Endothelial cell of umbilical vein (primary cell): Measurements from ENCODE around the gene RBMS3. TPM values are rescaled to one million over a fixed set of nuclear protein-coding genes. Genes with fewer than 3 reads are reported as not detected.

Experiments used
- BruUV-seq: library from RNA; stranded (reverse); fragments of 400-500 nt; replicated peaks from 2 replicates; lab custom pipeline; 2021; lab: Mats Ljungman, UMichigan
- CTCF ChIA-PET: fragments of 300-600, 350-600 bp; sonication (Branson Sonifier 250); formaldehyde crosslinking; loops from one replicate; lab custom pipeline; 2021; ENCODE audit warnings: antibody characterized with exemption, inconsistent platforms; lab: Charles Lee
- POLR2A ChIA-PET: fragments of 300-600, 350-600 bp; sonication (Branson Sonifier 250); formaldehyde crosslinking; loops from one replicate; lab custom pipeline; 2021; ENCODE audit warnings: antibody characterized with exemption, inconsistent platforms; lab: Charles Lee
- DNase-seq: peaks from one replicate; pipeline ENCODE4 v3.0.0-alpha.2; 2011; ENCODE audit warnings: low read depth, low spot score
- FAIRE-seq: peaks from 2 replicates; lab custom pipeline; 2011; peaks lifted over from hg19 to GRCh38; lab: Jason Lieb, UNC
- H2AFZ ChIP-seq: 2 replicates; pipeline ENCODE4 v1.6.0; 2012; ENCODE audit warnings: low read depth, low read length, control low read depth, inconsistent platforms
- H3K27ac ChIP-seq: 2 replicates; pipeline ENCODE4 v1.5.1; 2011; ENCODE audit warnings: low read depth, mild to moderate bottlenecking, control low read depth, low read length, moderate library complexity; ENCODE audit not compliant: insufficient read depth
- H3K27me3 ChIP-seq, 2 experiments: 2 replicates each; pipeline versions ENCODE4 v1.6.0 to v1.6.1; 2011; ENCODE audit warnings: low read length in 2 of 2, mixed read lengths in 1 of 2; ENCODE audit not compliant: control insufficient read depth in 2 of 2, insufficient read depth in 2 of 2
- H3K36me3 ChIP-seq, 2 experiments: 2 replicates in 1 of 2; 3 replicates in 1 of 2; pipeline ENCODE4 v1.5.1; 2011; ENCODE audit warnings: low read length in 2 of 2, mild to moderate bottlenecking in 1 of 2, moderate library complexity in 1 of 2; ENCODE audit not compliant: control insufficient read depth in 2 of 2, insufficient read depth in 2 of 2; ENCODE audit errors: extremely low read depth in 1 of 2
- H3K4me1 ChIP-seq: 3 replicates; pipeline ENCODE4 v1.5.1; 2011; ENCODE audit warnings: mild to moderate bottlenecking, low read length; ENCODE audit not compliant: control insufficient read depth, insufficient read depth; ENCODE audit errors: extremely low read depth
- H3K4me2 ChIP-seq: 2 replicates; pipeline ENCODE4 v1.6.1; 2011; ENCODE audit warnings: low read length, control low read depth, mixed read lengths; ENCODE audit not compliant: insufficient read depth
- H3K4me3 ChIP-seq, 3 experiments: fragments of 200-600 bp in 1 of 3; sonication (generic), shearing (Covaris generic) in 1 of 3; replicated peaks in 1 of 3; 2 replicates each; pipeline ENCODE4 v1.5.1; 2011 to 2016; ENCODE audit warnings: control low read depth in 3 of 3, low read length in 3 of 3, mild to moderate bottlenecking in 2 of 3, inconsistent platforms in 1 of 3, low read depth in 1 of 3, moderate library complexity in 1 of 3; ENCODE audit not compliant: insufficient read depth in 1 of 3
- H3K79me2 ChIP-seq: 2 replicates; pipeline ENCODE4 v1.6.0; 2012; ENCODE audit warnings: low read length, inconsistent platforms; ENCODE audit not compliant: control insufficient read depth, insufficient read depth
- H3K9ac ChIP-seq: replicated peaks from 2 replicates; pipeline ENCODE3; 2011; ENCODE audit warnings: low read length, control low read depth; ENCODE audit not compliant: insufficient read depth; ENCODE audit errors: extremely low read depth
- H3K9me1 ChIP-seq: replicated peaks from 3 replicates; pipeline ENCODE4 v1.6.0; 2011; ENCODE audit warnings: mild to moderate bottlenecking, low read length; ENCODE audit not compliant: control insufficient read depth, insufficient read depth; ENCODE audit errors: extremely low read depth
- H3K9me3 ChIP-seq: replicated peaks from 2 replicates; pipeline ENCODE4 v1.5.1; 2012; ENCODE audit warnings: low read length, inconsistent platforms; ENCODE audit not compliant: control insufficient read depth, insufficient read depth
- H4K20me1 ChIP-seq: replicated peaks from 2 replicates; pipeline ENCODE3; 2011; ENCODE audit warnings: mild to moderate bottlenecking, low read length; ENCODE audit not compliant: control insufficient read depth, insufficient read depth; ENCODE audit errors: extremely low read depth
- EZH2 ChIP-seq: IDR thresholded peaks from 2 replicates; pipeline ENCODE4 v1.6.1; 2012; ENCODE audit warnings: borderline replicate concordance, low read depth, mild to moderate bottlenecking, moderate library complexity, low read length, inconsistent platforms; ENCODE audit not compliant: severe bottlenecking
- FOS ChIP-seq: IDR thresholded peaks from 2 replicates; pipeline ENCODE4 v1.6.1; 2011; ENCODE audit warnings: mild to moderate bottlenecking, low read length, moderate library complexity, borderline replicate concordance; ENCODE audit not compliant: insufficient read depth
- GATA2 ChIP-seq: IDR thresholded peaks from 2 replicates; pipeline ENCODE4 v1.7.0; 2011; ENCODE audit warnings: low read depth, mild to moderate bottlenecking, moderate library complexity, mixed read lengths, low read length; ENCODE audit not compliant: insufficient read length, insufficient read depth
- JUN ChIP-seq: IDR thresholded peaks from 2 replicates; pipeline ENCODE4 v1.6.1; 2011; ENCODE audit warnings: borderline replicate concordance, low read depth; ENCODE audit not compliant: insufficient read length, insufficient read depth
- MYC ChIP-seq: IDR thresholded peaks from one replicate; pipeline ENCODE4 v1.6.1; 2011; ENCODE audit warnings: mild to moderate bottlenecking, low read depth, low read length
- POLR2A ChIP-seq: IDR thresholded peaks from 2 replicates; pipeline ENCODE4 v1.6.1; 2012; ENCODE audit warnings: low read depth, mild to moderate bottlenecking, control low read depth, low read length
- POLR2AphosphoS5 ChIP-seq: IDR thresholded peaks from 2 replicates; pipeline ENCODE4 v1.6.1; 2012; ENCODE audit warnings: low read depth, mild to moderate bottlenecking, control low read depth, low read length, moderate library complexity; ENCODE audit not compliant: insufficient read depth
- dilution Hi-C: fragments of 300-500 bp; cut with MboI; formaldehyde crosslinking; loops from one replicate; pipeline ENCODE4 v1.15.0; 2019; ENCODE audit warnings: low sequenced_read_pairs; ENCODE audit not compliant: extremely low pct_ligation_motif_present
- intact Hi-C: fragments of 100-400 bp; cut with micrococcal nuclease; formaldehyde crosslinking; loops from one replicate; pipeline ENCODE4 v1.10.0; 2022
- polyA plus RNA-seq, 4 experiments: library from polyadenylated mRNA; depleted of rRNA in 3 of 4; stranded (reverse) in 3 of 4; unstranded in 1 of 4; fragments of >200 nt; gene quantifications; 2 replicates each; pipeline versions ENCODE4 v1.2.1 to v1.2.3, GENCODE V29; 2011 to 2012; ENCODE audit warnings: missing spikeins in 1 of 4
- total RNA-seq: library from RNA; stranded (reverse); gene quantifications from 2 replicates; pipeline ENCODE4 v1.2.3, GENCODE V29; 2021
- TF ChIP-seq, protein P1 (sequence below): IDR thresholded peaks from 2 replicates; pipeline ENCODE4 v1.6.1; 2011; ENCODE audit not compliant: insufficient read depth, insufficient read length
- TF ChIP-seq, protein P2 (sequence below), 2 donors: IDR thresholded peaks; 1 replicate in 1 of 2; 2 replicates in 1 of 2; pipeline ENCODE4 v1.5.1; 2011; ENCODE audit warnings: low read length in 2 of 2, mild to moderate bottlenecking in 2 of 2, moderate library complexity in 2 of 2, control low read depth in 1 of 2, inconsistent platforms in 1 of 2, low read depth in 1 of 2; ENCODE audit not compliant: insufficient read depth in 1 of 2; ENCODE audit errors: extremely low read depth in 1 of 2

RBMS3 gene
- total and polyA plus RNA-seq, 2 donors (not counting 3 experiments of a cell fraction or from before 2014, with no cell fraction given): 13.6 to 42.3 TPM

- no peak overlapping the region for H2AFZ ChIP-seq
- DNase-seq (no peak), FAIRE-seq (no peak)
- no peak overlapping the region for H3K4me3 ChIP-seq
- H3K9ac ChIP-seq: no peak overlapping the region
- ChIA-PET CTCF (interaction anchor here (0.9 kb wide), 1 partner anchor 10 kb away, joined by 3 read pairs; no protein-coding TSS in a partner anchor), POLR2A (no interaction called here)
- H3K79me2 ChIP-seq: no peaks in the 10 kb centered on the region
- H3K9me3 ChIP-seq: no peaks in the 10 kb centered on the region
- BruUV-seq: no TSS peak
- H3K27me3 ChIP-seq: no peaks in the 10 kb centered on the region
- H3K4me1 ChIP-seq: peaks cover 2% of the 10 kb centered on the region
- intact Hi-C loops (no loop called here), dilution Hi-C loops (no loop called here)
- H3K4me2 ChIP-seq: no peak overlapping the region
- TF ChIP-seq, protein P1, sequence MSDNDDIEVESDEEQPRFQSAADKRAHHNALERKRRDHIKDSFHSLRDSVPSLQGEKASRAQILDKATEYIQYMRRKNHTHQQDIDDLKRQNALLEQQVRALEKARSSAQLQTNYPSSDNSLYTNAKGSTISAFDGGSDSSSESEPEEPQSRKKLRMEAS: no peak
- TF ChIP-seq FOS (no peak), JUN (no peak)
- no peak overlapping the region for H3K27ac ChIP-seq
- no peaks in the 10 kb centered on the region for H3K9me1 ChIP-seq
- no peaks in the 10 kb centered on the region for H4K20me1 ChIP-seq
- H3K36me3 ChIP-seq: no peaks in the 10 kb centered on the region
Observed at GRCh38 chr3:29952431-29952830, 671.6 kb downstream of the RBMS3 start.

GRCh38 chr3:29955413-29955812 lies 674.5 kb downstream of the RBMS3 start:
- CTCF ChIA-PET: no interaction called here
- Histone ChIP-seq H2AFZ (no peak overlapping the region), H3K27me3 (no peaks in the 10 kb centered on the region), H3K4me1 (no peaks in the 10 kb centered on the region), H3K4me2 (no peak overlapping the region), H4K20me1 (no peaks in the 10 kb centered on the region), H3K4me3 (no peak overlapping the region), H3K27ac (no peak overlapping the region), H3K9me3 (no peaks in the 10 kb centered on the region), H3K9ac (no peak overlapping the region), H3K9me1 (no peaks in the 10 kb centered on the region), H3K79me2 (no peaks in the 10 kb centered on the region), H3K36me3 (no peaks in the 10 kb centered on the region)
- POLR2A ChIA-PET: no interaction called here
- dilution Hi-C loops: no loop called here
- FAIRE-seq (no peak), DNase-seq (no peak)
- BruUV-seq: no TSS peak
- TF ChIP-seq GATA2 (no peak), POLR2A (no peak), POLR2AphosphoS5 (no peak), MYC (no peak), FOS (no peak), EZH2 (no peak), JUN (no peak)
- TF ChIP-seq, protein P2, sequence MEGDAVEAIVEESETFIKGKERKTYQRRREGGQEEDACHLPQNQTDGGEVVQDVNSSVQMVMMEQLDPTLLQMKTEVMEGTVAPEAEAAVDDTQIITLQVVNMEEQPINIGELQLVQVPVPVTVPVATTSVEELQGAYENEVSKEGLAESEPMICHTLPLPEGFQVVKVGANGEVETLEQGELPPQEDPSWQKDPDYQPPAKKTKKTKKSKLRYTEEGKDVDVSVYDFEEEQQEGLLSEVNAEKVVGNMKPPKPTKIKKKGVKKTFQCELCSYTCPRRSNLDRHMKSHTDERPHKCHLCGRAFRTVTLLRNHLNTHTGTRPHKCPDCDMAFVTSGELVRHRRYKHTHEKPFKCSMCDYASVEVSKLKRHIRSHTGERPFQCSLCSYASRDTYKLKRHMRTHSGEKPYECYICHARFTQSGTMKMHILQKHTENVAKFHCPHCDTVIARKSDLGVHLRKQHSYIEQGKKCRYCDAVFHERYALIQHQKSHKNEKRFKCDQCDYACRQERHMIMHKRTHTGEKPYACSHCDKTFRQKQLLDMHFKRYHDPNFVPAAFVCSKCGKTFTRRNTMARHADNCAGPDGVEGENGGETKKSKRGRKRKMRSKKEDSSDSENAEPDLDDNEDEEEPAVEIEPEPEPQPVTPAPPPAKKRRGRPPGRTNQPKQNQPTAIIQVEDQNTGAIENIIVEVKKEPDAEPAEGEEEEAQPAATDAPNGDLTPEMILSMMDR (IDR thresholded peaks at IDR 0.05; ENCODE audit: extremely low read depth in 1 of 2, insufficient read depth in 1 of 2, low read depth in 1 of 2, low read length in 2 of 2): no peak
- TF ChIP-seq, protein P1: no peak
- intact Hi-C loops: no loop called here
